Ishikawa (cell line): ENCODE data around the gene ADGRL2.

ENCODE experiments used
- EP300 ChIP-seq: IDR thresholded peaks from 2 replicates; pipeline ENCODE4 v1.6.1; 2012; ENCODE audit warnings: borderline replicate concordance
- FOXM1 ChIP-seq: IDR thresholded peaks from 2 replicates; pipeline ENCODE4 v1.6.1; 2012; ENCODE audit warnings: low read depth, borderline replicate concordance
- NFIC ChIP-seq: IDR thresholded peaks from 2 replicates; pipeline ENCODE4 v1.6.1; 2012
- RAD21 ChIP-seq: IDR thresholded peaks from 2 replicates; pipeline ENCODE4 v1.6.1; 2012; ENCODE audit warnings: low read depth
- TAF1 ChIP-seq: IDR thresholded peaks from 2 replicates; pipeline ENCODE4 v1.6.1; 2012; ENCODE audit warnings: low read depth, mild to moderate bottlenecking
- TCF12 ChIP-seq: IDR thresholded peaks from 2 replicates; pipeline ENCODE4 v1.6.1; 2012; ENCODE audit warnings: low read depth
- TEAD4 ChIP-seq: IDR thresholded peaks from 2 replicates; pipeline ENCODE4 v1.6.1; 2012
- YY1 ChIP-seq: IDR thresholded peaks from 2 replicates; pipeline ENCODE4 v1.6.1; 2012; ENCODE audit warnings: low read depth
- TF ChIP-seq, protein P1 (sequence below): IDR thresholded peaks from 2 replicates; pipeline ENCODE4 v1.6.1; 2012; ENCODE audit warnings: low read depth, mild to moderate bottlenecking
- TF ChIP-seq, protein P2 (sequence below): IDR thresholded peaks from 2 replicates; pipeline ENCODE4 v1.6.1; 2012

DNA sequence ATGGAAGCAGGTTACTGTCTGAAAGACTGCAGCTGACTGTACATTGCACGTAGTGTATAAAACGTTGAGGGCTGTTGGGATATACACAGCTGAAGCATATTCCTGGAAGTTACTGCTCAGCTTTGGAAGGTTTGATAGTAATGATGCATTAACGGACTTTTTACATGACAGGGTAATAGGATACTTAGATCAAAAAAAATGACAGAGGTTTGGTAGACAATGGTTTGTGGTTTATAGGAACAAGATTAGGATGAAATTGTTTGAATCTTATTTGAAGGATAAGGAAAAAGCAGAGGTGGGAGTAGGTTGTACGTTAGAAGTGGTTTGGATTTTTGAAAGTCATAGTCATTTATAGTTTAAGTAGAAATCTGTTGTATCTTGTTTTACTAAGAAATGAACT, 33.0 kb downstream of the ADGRL2 start:
- no peak for TF ChIP-seq TAF1
- no peak for TF ChIP-seq FOXM1
- no peak for TF ChIP-seq EP300
- TF ChIP-seq, protein P1, sequence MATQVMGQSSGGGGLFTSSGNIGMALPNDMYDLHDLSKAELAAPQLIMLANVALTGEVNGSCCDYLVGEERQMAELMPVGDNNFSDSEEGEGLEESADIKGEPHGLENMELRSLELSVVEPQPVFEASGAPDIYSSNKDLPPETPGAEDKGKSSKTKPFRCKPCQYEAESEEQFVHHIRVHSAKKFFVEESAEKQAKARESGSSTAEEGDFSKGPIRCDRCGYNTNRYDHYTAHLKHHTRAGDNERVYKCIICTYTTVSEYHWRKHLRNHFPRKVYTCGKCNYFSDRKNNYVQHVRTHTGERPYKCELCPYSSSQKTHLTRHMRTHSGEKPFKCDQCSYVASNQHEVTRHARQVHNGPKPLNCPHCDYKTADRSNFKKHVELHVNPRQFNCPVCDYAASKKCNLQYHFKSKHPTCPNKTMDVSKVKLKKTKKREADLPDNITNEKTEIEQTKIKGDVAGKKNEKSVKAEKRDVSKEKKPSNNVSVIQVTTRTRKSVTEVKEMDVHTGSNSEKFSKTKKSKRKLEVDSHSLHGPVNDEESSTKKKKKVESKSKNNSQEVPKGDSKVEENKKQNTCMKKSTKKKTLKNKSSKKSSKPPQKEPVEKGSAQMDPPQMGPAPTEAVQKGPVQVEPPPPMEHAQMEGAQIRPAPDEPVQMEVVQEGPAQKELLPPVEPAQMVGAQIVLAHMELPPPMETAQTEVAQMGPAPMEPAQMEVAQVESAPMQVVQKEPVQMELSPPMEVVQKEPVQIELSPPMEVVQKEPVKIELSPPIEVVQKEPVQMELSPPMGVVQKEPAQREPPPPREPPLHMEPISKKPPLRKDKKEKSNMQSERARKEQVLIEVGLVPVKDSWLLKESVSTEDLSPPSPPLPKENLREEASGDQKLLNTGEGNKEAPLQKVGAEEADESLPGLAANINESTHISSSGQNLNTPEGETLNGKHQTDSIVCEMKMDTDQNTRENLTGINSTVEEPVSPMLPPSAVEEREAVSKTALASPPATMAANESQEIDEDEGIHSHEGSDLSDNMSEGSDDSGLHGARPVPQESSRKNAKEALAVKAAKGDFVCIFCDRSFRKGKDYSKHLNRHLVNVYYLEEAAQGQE: no peak
- no peak for TF ChIP-seq YY1
- TF ChIP-seq RAD21: no peak
- TF ChIP-seq TEAD4: no peak
- no peak for TF ChIP-seq TCF12
- TF ChIP-seq NFIC: no peak
- TF ChIP-seq, protein P2, sequence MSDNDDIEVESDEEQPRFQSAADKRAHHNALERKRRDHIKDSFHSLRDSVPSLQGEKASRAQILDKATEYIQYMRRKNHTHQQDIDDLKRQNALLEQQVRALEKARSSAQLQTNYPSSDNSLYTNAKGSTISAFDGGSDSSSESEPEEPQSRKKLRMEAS: no peak
